HG02870 (cell line): ENCODE measurements around the gene INF2.
A peak's percentile ranks its signal among the peaks of the same experiment; 100 is the strongest.
"Not testable (repeated sequence)": the region's sequence is repeated elsewhere in the genome, so short reads cannot be mapped to it uniquely, and the experiment has no call there.

Experiments used
- ATAC-seq: cut with Tn5 transposase; IDR thresholded peaks from one replicate; pipeline ENCODE4 v1.9.1; 2021; ENCODE audit warnings: mild to moderate bottlenecking, moderate library complexity; ENCODE audit not compliant: unreplicated experiment

Gene INF2

DNA sequence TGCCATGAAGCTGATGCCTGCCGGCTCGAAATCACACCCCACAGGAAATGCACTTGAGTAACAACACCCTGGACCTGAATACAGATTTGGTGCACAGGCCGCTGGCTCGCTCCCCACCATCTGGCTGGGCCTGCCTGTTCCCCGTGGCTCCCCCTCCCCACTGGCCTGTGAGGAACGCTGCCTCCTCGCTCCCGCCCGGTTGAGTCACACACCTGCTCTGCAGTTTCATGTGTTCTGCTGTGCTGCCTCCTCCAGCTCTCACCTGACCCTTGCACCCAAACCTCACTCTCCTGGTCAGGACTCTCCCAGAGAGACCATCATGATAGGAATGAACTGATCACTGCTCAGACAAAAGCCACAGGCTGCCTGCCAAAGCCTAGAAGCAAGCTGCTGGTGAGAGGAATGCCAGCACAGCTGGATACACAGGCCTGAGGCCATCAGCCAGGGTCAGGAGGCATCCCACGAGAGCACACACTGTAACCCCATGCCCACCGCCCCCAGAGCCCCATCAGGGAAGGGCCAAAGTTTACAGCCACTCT is 59.8 kb downstream of the INF2 start:
- no peak for ATAC-seq

DNA sequence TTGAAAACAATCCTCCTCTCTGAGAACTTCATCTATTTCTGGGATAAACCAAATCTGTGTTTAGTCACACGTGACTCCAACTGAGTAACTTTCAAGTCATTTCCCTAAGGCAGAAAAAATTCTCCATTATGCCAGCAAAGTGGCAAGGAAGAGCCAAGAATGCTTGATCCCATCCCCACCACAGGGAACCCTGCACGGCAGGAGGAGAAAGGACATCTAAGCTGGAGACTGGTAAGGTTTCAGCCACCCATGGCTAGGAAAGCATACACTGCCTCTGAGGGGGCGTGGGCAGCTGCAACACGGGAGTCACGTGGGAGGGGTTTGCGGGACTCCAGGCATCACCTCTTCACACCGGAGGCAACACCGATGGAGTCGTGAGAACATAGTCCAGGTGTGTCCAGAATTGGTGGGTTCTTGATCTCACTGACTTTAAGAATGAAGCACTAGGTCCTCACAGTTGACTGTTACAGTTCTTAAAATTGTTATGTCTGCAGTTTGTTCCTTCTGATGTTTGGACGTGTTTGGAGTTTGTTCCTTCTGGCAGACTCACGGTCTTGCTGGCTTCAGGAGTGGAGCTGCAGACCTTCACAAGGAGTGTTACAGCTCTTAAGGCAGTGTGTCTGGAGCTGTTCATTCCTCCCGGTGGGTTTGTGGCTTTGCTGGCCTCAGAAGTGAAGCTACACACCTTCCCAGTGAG is 60.8 kb downstream of the INF2 start:
- no peak for ATAC-seq

DNA sequence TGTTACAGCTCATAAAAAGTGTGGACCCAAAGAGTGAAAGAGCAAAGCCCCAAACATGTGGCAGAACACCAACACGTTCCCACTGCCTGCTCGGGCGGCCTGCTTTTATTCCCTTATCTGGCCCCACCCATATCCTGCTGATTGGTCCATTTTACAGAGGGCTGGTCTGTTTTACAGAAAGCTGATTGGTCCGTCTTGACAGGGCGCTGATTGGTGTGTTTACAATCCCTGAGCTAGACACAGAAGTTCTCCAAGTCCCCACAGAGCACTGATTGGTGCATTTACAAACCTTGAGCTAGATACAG is 61.3 kb downstream of the INF2 start:
- not testable (repeated sequence) for ATAC-seq

DNA sequence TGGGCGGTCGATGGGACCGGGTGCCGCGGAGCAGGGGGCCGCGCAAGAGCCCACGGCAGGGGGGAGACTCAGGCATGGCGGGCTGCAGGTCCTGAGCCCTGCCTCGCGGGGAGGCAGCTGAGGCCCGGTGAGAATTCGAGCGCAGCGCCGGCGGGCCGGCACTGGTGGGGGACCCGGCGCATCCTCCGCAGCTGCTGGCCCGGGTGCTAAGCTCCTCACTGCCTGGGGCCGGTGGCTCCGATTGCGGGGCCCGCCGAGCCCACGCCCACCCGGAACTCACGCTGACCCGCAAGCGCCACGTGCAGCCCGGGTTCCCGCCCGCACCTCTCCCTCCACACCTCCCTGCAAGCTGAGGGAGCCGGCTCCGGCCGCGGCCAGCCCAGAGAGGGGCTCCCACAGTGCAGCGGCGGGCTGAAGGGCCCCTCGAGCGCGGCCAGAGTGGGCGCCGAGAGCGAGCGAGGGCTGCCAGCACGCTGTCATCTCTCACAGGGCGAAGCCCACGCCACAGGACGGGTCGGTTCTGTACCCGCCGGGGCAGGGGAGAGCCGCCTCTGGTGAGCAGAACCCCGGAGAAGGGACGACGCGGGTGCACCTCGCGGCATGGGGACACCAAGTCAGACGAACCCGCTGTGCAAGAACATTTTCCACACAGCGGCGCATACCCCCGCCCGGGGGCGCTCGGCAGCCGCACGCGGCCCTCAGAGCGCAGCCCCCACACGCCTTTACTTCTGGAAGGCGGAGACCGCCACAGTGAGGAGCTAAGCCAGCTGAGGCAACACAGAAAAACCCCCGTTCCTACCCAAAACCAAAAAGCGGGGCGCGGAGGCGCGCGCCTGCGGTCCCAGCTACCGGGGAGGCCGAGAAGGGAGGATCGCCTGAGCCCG is 62.4 kb downstream of the INF2 start:
- ATAC-seq, result no peak

DNA sequence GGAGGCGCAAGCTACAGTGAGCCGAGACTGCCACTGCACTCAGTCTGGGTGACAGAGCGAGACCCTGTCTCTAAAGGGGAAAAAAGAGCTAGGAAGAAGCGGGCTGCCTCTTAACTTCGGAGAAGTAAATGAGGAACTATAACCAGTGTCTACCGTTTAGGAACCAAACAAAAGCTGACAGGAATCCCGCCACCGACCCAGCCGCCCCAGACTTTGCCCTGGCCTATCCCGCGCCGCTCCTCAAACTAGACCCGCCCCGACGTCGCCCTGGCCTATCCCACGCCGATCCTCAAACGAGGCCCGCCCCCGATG is 63.0 kb downstream of the INF2 start:
- ATAC-seq, result peak; percentile 79

DNA sequence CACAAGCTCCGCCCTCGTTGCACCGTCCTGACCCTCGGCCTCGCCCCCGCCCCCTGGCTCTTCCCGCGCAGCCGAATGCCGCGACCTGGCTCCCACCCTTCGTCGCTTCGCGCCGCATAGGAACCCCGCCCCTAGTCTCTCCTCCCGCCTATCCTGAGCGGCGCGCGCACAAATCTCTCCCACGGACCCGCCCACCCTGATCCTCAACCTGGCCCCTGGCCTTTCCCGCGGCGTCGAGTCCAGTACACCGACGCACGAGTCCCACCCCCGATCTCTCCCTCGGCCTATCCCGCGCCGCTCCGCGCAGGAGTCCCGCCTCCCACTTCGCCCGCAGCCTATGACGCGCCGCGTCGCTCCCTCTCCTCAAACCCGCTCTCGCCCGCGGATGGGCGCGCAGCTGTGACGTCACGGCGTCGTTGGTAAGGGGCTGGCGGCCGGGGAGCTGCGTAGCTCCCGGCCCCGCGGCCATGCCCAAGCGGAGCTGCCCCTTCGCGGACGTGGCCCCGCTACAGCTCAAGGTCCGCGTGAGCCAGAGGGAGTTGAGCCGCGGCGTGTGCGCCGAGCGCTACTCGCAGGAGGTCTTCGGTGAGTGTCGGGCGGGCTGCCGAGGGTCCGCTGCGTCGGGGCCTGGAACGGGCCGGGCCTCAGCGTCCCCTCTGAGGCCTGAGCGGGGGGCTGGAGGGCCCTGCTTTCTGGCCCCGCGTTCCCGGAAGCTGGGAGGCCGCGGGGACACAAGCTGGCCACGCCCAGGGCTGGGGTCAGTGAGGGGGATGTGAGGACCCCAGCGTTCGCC is 63.5 kb downstream of the INF2 start, which contains the start of gene SIVA1:
Gene SIVA1, plus strand, starts transcription at position 413 of the 793 bp plus-strand sequence. Its CDS starts 55 bp downstream, at position 468.
- peak; percentile 91 for ATAC-seq

DNA sequence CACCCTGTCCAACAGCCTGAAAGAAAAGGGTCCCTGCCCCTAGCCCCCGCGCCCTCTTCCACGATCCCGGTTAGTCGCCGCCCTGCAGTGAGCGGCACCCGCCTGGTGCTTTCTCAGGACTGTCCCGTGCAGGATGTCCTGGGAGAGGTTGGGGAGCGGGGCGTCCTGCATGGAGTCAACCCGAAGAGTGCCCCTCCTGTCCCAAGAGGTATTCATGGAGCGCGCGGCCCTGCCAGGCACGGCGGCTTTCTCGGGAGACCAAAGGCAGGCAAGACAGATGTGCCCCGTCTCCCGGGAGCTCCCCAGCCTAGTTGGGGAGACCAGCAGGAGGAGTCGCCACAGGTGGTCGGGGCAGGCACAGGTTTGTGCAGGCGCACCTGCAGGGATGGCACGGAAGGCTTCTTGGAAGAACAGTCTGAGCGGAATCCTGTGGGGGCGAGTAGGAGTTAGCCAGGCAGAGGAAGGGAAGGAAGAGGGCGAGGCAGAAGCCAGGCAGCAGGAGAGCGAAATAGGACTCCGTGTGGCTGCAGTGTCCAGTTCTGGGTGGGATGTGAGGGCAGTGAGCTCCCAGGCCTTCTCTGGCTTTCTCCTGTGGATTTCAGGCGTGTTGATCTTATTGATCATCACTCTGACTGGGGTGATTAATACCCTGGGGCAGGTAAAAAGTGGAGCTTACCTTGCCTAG is 64.3 kb downstream of the INF2 start:
- no peak for ATAC-seq

DNA sequence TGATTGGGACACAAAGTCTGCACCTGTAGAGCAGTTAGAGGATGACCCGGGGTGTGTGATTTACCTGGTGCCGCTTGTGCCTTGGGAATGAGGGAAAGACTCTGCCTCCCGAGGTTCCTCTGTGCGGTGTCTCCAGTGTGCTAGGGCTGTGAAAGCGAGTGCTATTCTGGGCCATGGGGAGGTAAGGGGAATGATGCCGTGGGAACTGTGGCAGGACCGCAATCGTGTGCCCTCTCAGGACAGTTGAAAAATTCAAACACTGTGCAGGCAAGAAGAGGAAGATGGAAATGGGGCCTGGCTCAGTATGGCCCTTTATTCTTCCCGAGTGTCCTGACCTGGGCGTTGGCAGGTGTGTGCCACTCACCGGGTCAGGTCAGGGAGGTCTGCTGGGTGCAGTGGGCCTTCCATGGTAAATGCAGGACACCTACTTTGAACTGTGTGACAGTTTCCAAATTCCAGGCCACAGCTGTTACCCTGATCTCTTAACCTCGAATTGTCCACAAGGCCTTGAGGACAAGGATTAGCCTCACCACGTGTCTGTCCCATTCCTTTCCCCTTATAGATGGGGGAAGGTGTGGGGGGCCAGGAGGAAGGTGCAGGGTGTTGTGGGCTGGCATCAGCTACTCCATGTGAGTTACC is 64.9 kb downstream of the INF2 start:
- no peak for ATAC-seq

DNA sequence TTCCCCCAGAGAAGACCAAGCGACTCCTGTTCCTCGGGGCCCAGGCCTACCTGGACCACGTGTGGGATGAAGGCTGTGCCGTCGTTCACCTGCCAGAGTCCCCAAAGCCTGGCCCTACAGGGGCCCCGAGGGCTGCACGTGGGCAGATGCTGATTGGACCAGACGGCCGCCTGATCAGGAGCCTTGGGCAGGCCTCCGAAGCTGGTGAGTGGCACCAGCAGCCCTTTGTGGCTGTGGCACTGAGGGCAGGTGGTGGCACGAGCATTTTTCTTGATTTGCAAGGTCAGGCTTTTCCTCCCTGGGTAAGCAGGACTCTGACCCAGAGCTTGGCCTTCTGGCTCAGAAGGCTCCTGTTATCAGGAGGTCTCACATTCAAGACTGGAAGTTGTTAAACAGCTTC is 66.2 kb downstream of the INF2 start:
- ATAC-seq, result no peak

DNA sequence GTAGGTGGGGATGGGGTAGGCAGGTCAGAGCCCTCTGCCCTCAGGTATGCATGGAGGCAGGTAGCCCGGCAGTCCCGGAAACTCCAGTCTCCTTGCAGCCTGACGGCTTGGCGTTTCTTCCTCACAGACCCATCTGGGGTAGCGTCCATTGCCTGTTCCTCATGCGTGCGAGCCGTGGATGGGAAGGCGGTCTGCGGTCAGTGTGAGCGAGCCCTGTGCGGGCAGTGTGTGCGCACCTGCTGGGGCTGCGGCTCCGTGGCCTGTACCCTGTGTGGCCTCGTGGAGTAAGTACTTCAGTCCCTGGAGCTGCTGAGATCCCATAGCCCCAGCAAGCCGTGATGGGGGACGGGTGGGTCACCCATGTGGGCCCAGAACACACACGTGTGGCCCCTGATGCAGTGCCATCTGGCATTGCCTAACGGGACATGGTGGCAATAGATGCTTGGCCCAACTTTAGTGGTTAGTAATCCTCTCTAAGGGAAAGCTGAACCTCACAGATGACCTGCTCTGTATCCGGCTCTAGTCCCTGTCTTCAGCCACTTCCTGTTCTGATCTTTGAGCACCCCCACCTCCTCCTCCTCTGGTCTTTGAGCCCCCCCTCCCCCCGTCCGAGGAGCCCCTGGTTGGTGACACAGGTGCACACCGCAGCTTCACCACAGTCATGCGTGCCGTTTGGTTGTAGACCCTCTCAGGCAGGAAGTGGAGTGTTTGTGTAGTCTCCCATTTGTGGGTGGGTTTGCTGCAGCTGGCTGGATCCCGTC is 67.2 kb downstream of the INF2 start:
- ATAC-seq, result no peak

DNA sequence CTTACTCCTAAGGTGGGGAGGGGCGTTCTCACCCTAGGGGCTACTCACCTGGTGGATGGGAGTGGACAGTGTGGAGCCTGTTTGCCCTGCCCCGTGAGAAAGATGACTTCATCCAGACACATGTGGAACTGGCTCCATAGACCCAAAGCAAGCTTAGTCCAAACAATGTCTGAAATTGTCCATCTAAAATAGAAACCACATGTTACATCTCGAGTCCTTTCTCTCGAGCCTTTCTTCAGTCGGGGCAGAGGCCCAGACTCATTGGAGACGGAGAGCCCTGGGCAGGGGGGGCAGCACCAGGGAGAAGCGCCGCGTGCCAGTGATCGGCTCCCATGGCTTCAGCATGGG is 67.8 kb downstream of the INF2 start:
- no peak for ATAC-seq

DNA sequence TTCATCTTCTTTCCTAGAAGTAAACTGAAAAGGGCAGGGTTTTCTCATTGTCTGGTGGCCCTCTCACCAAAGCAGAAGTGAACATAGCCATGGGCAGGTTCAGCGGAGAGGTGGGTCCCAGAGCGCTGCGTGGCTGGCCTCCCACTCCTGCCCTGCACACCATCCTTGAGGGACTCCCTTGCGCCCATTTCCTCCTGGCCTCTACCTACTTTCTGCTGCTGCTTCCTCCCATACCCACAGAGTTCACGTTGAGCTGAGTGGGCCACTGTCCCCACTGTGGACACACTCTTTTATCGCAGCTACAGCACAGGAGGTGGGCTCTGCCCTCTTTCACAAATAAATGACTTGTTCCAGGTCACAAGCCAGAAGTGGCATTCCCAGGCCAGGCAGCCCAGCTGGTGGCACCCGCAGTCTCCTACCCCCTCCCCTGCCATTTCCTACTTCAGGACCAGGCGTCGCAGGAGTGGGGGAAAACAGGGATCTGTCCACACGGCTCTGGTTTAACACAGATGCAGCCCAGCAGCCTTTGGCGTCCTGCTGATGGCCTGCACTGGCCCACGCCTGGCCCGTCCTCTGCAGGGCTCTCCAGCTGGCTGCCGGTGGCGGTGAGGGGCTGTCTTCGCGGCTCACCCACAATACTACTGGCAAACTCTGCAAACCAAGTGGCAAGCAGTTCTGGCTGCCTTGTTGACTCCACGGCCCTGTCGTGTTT is 68.4 kb downstream of the INF2 start:
- ATAC-seq, result no peak

DNA sequence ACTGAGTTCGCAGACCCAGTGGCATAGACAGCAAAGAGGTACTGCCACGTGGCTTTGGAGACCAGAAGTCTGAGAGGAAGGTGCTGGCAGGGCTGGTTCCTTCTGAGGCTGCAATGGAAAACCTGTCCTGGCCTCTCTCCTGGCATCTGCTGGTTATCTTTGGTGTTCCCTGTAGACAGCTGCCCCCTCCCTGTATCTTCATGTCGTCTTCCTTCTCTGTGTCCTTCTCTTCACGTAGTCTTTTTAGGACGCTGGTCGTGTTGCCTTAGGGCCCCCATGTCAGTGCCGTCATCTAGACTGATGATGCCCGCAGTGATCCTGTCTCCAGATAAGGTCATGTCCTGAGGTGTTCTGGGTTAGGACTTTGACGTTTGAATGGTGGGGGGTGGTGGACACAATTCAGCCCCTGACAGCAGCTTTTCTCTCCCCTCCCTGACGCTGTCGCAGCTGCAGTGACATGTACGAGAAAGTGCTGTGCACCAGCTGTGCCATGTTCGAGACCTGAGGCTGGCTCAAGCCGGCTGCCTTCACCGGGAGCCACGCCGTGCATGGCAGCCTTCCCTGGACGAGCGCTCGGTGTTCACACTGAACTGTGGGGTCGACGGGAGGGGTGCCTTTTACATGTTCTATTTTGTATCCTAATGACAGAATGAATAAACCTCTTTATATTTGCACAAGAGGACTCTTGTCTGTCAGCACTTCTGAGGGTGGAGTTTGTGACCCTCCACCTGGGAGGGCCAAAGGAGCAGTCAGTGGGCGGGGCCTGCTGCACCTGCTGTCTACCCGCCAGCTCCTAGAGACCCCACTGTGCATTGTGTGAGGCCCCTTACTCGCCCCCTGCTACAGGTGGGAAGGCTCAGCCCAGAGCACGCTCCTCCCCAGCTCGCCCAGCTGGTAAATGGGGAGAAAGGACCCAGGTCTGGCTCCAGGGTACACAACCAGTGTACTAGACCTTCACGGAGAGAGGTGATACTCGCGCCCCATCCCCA is 69.9 kb downstream of the INF2 start:
- no peak for ATAC-seq

DNA sequence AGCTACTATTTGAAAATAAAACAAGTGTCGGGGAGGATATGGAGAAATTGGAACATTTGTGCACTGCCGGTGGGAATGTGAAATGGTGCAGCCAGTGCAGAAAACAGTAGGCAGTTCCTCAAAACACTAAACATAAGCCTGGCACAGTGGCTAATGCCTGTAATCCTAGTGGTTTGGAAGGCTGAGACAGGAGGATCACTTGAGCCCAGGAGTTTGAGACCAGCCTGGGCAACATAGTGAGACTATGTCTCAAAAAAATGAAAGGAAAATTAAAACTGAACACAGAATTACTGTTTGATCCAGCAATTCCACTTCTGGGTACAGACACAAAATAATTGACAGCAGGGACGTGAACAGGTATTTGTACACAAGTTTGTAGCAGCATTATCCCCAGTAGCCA is 76.1 kb downstream of the INF2 start:
- no peak for ATAC-seq

DNA sequence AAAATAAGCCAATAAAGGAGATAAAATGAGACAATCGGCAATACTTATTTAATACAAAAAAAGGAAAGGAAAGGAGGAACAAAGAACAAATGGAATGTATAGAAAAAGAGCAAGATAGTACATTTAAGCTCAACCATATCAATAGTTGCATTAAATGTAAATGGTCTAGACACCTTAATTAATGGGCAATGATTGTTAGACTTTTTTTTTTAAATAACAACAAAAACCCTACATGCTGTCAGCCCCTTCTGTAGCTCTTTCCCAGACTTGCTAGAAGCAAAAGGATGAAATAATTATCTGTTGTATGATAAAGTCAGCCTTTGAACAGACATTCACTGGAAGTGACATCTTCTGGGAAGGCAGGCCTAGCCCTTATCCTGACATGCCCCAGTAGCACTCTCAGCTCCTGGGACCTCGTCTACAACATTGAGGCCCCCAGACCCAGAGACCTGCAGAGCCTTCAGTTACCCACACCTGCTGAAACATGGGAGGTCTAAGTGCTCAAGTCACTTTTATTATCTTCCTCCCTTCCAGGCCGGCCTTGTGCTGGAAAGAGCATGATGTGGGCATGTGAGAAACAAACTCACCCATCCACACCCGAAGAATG is 76.9 kb downstream of the INF2 start:
- ATAC-seq, result no peak

DNA sequence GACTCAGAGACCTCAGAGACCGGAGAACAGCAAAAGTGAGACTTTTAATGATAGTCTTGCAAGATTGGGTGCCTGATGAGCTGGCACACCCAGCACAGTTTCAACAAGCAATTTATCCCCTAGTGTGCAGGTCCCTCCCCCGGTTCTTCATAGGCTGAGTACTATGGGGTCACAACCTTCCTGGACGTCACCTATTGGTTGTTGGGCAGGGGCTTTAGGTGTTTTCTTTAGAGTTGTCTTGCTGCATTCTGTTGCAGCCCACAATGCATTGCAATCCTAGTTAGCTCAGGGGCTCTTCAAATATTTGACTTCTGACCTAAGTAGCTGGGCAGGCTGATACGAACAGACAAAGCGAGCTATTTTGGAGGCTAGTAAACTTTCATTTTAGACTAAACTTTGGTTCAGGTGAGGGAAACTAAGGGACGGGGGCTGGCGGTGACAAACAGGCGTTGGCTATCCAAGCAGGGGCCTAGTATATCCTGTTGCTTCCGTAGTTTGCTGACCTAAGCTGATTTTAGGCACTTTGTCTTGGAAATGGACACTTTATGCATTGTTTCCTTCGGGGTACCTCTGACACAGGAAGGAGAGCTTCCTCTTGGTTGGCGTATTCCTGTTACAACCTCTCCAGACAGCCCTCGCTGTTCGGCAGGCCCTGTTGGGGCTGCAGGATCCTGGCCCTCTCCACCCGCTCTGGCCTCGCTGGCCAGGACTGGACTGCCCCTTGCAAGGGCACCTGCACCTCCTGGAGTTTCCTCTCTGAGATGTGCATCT is 77.6 kb downstream of the INF2 start:
- no peak for ATAC-seq

DNA sequence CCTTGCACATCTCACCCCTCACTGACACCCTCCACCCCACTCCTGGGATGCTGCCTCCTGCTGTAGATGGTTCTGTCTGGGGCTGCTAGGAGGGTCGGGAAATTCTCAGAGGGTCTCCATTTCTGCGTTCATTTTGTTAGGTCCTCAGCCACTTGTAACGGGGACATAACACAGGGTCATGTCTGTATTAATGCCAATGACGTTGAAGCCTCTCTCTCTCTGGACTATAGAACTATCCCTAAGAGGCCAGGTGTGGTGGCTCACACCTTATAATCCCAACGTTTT is 78.2 kb downstream of the INF2 start:
- ATAC-seq, result no peak
